Activated CD8-positive, alpha-beta memory T cell treated with anti-CD3 and anti-CD28 coated beads, Interleukin-2, amount 50 U/mL, for 4 hours (primary cell): ENCODE measurements around the gene CCDC167.

Experiments
- DNase-seq: peaks from one replicate; pipeline ENCODE4 v3.0.0-alpha.2; 2020

CCDC167 gene

GRCh38 chr6:37528541-37528940 is 28.8 kb upstream of the CCDC167 start:
- DNase-seq = no peak

GRCh38 chr6:37525460-37526357 is 26.0 kb upstream of the CCDC167 start:
- no peak for DNase-seq

GRCh38 chr6:37524970-37525318 is 25.3 kb upstream of the CCDC167 start:
- no peak for DNase-seq

- DNase-seq = no peak
Measured at GRCh38 chr6:37524025-37524969, 24.6 kb upstream of the CCDC167 start.

GRCh38 chr6:37523412-37523811 is 23.7 kb upstream of the CCDC167 start:
- no peak for DNase-seq

- no peak for DNase-seq
Measured at GRCh38 chr6:37522836-37523235, 23.1 kb upstream of the CCDC167 start.

GRCh38 chr6:37521674-37522073 is 22.0 kb upstream of the CCDC167 start:
- no peak for DNase-seq

GRCh38 chr6:37520926-37521325 is 21.2 kb upstream of the CCDC167 start:
- no peak for DNase-seq

- DNase-seq = no peak
Measured at GRCh38 chr6:37519461-37519860, 19.8 kb upstream of the CCDC167 start.

GRCh38 chr6:37518116-37518515 is 18.4 kb upstream of the CCDC167 start:
- no peak for DNase-seq

GRCh38 chr6:37517411-37517812 is 17.7 kb upstream of the CCDC167 start:
- peak; percentile 65 for DNase-seq

GRCh38 chr6:37516920-37517405 is 17.3 kb upstream of the CCDC167 start:
- no peak for DNase-seq

GRCh38 chr6:37516076-37516919 is 16.6 kb upstream of the CCDC167 start:
- DNase-seq = peak; percentile 82

GRCh38 chr6:37515712-37516075 is 16.0 kb upstream of the CCDC167 start:
- no peak for DNase-seq

- DNase-seq = no peak
Measured at GRCh38 chr6:37514837-37515236, 15.1 kb upstream of the CCDC167 start.

- peak; percentile 43 for DNase-seq
Measured at GRCh38 chr6:37514321-37514771, 14.7 kb upstream of the CCDC167 start.

GRCh38 chr6:37513576-37513975 is 13.9 kb upstream of the CCDC167 start:
- no peak for DNase-seq

GRCh38 chr6:37513155-37513554 is 13.5 kb upstream of the CCDC167 start:
- DNase-seq = no peak

- DNase-seq = no peak
Measured at GRCh38 chr6:37512400-37513011, 12.8 kb upstream of the CCDC167 start.

- DNase-seq = no peak
Measured at GRCh38 chr6:37511910-37512399, 12.3 kb upstream of the CCDC167 start.

GRCh38 chr6:37511201-37511600 is 11.5 kb upstream of the CCDC167 start:
- no peak for DNase-seq
